Amniotic stem cell (primary cell): Measurements from ENCODE around the gene TMTC3.
"Not testable (repeated sequence)": the region's sequence is repeated elsewhere in the genome, so short reads cannot be mapped to it uniquely, and the experiment has no call there.

ENCODE experiments used
- DNase-seq: peaks from one replicate; lab custom pipeline; 2025; lab: John Stamatoyannopoulos, UW

TMTC3 gene

DNA sequence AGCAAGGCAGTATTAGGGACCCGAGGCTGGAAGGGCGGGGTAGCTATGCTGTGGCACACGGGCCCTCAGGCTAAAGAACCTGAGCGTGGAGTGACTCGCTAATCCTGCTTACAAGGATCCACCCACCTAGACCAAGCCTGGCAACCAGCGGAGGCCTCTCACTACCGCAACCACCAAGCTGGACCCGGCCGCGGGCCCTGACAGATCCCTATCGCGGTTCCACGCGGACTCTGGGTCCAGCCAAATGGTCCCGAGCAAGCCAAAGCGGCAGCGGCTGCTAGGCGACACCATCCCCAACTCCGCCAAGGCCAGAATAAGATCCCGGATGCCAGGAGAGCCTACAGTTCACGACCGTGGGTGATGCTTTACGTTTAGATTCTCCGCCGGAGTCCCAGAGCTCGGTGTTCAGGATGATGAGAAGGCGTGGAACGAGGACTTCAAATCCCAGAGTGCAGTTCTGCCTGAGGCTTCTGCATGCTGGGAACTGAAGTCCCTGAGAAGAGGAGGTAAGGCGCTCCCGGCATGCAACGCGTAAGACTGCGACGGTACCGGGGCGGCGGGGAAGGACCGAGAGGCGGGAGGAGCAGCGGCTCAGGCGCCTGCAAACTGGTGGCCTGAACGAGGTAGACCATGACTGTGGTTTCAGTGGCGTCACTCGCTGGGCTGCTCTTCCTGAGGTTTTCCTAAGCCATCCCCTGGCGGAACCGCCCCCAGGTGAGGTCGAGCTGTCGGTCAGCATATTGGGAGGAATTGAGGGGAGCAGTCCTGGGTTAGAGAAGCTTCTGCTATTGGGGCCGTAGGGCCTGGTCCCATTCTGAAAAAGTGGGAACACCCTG is at the start of gene TMTC3, which contains the start of gene CEP290:
TSS of gene TMTC3 (plus strand) at position 534 of the 836 bp plus-strand sequence. CDS start 6,009 bp downstream, outside the sequence.
TSS of gene CEP290 (minus strand) at position 315 of the 836 bp plus-strand sequence. CDS start 781 bp downstream, outside the sequence.
- DNase-seq, result peak; percentile 99

DNA sequence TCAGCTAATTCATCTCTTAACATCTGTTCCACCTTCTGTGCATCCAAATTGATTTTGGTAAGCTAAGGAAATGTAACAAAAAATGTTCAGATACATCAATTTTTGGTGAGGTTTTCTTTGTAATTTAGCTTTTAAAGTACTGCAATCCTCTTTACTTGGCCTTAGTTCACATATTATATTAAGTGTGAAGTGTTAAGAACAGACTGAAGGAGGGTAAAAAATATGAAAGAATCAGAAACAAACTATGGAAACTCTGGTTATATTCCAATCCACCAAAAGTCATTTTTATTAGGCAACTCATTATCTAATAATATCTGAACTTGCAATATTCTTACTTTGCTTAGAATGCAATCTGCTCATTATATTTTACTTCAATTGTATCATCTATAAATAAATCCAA is 49.3 kb upstream of the TMTC3 start:
- no peak for DNase-seq

DNA sequence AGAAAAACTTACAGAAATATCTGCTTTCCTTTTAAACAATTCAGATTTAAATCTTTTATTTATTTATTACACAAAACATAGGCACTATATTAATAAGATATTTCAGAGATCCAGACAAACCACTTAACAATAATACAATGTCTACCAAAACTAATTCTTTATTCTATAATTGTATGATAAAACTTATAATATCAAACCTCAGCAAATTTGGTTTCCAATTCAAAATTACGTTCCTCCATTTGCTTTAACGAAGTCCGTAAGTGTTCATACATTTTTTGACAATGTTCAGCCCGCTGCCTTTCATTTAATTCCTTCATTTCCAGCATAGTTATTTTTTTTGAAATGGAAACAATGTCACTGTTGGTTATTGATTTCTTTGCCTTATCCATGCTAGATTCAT is 48.5 kb upstream of the TMTC3 start:
- no peak for DNase-seq

DNA sequence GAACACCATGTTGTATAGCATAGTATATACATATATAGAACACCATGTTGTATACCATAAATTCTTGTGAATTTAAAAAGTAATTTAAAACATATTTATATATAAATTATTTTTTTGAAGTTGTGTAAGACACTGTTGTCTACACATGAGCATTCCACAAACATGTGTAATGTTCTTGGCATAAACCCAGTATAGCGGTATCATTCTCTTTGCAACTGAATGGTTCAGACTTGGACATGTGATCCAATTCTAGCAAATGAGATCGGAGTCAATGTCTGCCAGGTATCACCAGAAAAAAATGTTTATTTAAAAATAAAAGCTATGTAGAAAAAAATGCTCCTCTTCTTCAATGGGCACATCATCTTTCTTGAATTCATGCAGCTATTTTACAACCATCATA is 34.1 kb upstream of the TMTC3 start:
- DNase-seq, result no peak

DNA sequence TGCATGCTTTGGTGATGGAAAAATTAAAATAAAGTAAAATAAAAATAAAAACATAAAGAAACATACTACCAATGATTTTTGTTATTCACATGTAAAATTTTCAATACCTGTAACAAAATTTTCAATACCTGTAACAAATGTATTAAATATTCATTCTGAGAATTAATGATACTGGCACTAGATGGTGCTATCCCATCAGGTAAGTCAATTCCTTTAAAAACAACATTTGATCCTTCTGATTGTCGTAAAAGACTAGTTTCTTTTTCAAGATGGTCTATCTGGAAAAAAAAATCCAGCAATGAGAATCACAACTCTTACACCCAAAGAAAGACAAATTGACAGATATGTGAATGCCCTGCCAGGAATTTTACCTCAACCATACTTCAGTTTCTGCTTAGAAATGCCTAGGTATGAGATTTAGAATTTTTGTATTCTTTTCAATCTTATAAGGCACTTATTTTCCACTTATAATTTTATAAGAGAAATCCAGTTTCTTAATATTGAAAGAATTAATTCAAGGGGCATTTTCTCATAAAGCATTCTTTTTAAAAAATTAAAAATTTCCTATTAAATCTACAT is 30.9 kb upstream of the TMTC3 start:
- DNase-seq, result peak; percentile 0

DNA sequence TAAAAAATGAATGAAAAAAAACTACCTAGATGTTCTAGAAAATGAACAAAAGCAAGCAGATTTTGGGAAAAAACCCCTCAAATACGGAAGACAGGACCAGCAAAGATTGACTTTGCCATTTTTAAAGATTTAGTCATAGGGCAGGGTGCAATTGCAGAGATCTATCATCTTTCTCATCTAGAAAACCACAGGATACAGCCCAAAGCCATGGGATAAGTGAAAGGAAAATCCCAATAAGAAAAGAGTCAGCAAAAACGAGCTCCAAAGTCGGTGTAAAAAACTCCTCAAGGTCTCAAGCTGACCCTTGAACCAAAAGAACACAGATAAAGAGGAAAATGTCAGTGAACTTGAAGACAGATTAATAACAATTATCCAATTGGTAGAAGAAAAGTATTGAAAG is 28.2 kb upstream of the TMTC3 start:
- peak; percentile 50 for DNase-seq

DNA sequence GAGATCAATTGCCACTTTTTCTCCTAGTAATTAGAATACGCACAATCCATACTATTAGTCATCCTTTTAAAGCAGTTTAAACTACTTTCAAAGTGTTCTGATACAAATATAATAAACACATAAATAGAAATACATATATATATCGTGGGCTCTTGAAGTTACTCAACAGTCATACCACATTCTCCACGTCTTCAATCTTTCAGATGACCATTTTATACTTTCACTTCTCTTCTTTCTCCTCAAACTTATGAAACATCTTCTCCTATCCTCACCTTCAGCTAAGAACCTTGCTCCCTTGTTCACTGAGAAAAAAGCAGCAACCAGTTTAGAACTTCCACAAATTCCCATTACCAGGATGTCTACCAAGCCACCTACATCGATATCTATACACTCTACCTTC is 19.4 kb upstream of the TMTC3 start:
- DNase-seq, result no peak

DNA sequence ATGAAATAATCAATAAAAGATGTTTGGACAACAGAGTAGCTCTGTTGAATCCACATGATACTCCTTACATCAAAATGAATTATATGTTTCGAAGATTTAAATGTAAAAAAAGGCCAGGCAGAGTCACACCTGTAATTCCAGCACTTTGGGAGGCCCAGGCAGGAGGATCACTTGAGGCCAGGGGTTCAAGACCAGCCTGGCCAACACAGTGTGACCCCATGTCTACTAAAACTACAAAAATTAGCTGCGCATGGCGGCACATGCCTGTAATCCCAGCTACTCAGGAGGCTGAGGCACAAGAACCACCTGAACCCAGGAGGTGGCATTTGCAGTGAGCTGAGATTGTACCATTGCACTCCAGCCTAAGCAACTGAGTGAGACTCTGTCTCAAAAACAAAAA is 15.0 kb upstream of the TMTC3 start:
- no peak for DNase-seq

DNA sequence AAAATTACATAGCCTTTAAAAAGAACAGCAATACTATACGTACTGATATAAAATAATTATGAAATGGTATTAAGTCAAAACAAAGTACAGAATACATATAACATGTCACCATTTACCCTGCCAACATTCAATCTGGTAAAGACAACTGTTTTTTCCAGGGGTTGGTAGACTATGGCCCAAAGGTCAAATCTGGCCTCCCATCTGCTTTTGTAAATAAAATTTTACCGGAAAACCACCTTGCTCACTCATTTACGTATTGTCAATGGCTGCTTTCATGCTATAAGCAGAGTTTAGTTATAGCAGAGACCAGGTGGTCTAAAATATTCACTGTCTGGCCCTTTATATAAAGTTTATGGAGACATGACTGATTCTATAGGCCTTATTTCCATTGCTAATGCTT is 14.3 kb upstream of the TMTC3 start:
- no peak for DNase-seq

DNA sequence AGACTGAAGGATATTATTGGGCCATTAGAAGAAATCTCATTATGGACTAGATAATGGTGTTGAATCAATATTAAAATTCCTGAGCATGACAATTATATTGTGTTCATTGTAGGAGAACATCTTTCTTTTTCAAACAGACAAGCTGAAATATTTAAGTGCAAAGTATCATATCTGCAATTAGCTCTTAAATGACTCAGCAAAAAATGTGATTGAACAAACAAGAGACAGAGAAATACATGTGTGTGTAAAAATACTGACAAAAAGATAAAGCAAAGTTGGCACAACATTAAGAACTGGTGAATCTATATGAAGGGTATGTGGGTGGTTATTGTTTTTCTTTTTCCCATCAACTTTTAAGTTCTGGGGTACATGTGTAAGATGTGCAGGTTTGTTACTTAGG is 9.7 kb upstream of the TMTC3 start:
- DNase-seq, result no peak

DNA sequence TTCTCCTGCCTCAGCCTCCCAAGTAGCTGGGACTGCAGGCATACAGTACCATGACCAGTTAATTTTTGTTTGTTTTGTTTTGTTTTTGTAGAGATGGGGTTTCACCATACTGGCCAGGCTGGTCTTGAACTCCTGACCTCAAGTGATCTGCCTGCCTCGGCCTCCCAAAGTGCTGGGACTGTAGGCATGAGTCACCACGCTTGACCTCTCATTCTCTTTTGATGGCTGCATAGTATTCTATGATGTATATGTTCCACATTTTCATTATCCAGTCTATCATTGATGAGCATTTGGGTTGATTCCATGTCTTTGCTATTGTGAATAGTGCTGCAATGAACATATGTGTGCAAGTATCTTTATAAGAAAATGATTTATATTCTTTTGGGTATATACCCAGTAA is 8.9 kb upstream of the TMTC3 start:
- not testable (repeated sequence) for DNase-seq

DNA sequence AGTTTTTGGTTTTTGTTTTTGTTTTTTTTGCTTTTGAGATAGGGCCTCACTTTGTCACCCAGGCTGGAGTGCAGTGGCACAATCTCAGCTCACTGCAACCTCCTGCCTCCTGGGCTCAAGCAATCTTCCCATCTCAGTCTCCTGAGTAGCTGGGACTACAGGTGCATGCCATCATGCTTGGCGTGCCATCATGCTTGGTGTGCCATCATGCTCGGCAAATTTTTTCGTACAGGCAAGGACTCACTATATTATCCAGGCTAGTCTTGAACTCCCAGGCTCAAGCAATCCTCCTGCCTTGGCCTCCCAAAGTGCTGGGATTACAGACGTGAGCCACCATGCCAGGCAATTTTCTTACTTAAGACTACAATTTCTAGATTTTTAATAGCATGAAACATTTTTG is 2.4 kb upstream of the TMTC3 start:
- DNase-seq, result not testable (repeated sequence)

DNA sequence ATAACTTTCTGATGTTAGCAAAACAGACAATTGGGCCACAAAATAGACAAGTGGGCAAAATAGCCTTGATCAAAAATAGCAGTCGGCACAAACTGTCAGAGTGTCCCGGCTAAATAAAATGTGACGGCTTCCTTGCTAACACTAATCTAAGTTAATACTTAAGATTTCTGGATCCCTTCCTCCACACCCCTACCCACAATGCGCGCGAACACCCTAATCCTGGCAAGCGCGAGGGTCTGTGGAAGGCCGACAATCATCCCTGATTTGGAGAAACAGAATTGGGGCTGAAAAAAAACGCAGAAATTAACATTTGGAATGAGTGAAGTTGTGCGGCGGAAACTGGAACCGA is 708 bp upstream of the TMTC3 start:
- no peak for DNase-seq

DNA sequence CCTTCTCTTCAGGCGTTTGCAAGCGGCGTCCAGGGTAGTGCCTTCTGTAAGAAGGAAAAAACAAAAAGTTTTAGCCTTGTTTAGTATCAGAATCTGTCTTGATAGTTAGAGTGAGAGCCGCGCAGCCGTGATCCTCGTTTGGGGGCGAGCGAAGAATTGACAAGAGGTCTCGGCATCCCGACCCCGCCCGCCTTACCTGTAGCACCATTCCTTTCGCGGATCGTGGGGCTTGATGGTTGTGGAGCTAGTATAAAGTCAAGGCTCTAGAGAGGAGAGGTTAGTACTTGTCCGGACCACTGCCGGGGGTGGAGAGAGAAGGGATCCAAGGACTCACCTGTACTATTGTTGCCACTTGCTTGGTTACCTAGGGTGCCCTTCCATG is 494 bp downstream of the TMTC3 start:
- DNase-seq, result no peak

DNA sequence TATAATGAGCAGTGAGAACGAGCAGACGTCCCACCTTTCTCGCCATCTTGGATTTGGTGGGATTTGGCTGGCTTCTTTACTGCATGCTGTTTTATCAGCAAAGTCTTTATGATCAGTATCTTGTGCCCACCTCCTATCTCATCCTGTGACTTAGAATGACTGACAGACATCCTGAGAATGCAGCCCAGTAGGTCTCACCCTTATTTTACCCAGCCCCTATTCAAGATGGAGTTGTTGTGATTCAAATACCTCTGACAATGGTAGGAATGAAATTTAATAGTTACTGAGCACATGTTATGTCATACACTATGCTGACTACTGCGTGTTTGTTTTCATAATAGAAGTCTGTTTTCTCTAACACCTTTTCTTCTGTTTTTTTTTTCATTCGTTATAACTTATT is 1.9 kb downstream of the TMTC3 start:
- DNase-seq, result no peak

DNA sequence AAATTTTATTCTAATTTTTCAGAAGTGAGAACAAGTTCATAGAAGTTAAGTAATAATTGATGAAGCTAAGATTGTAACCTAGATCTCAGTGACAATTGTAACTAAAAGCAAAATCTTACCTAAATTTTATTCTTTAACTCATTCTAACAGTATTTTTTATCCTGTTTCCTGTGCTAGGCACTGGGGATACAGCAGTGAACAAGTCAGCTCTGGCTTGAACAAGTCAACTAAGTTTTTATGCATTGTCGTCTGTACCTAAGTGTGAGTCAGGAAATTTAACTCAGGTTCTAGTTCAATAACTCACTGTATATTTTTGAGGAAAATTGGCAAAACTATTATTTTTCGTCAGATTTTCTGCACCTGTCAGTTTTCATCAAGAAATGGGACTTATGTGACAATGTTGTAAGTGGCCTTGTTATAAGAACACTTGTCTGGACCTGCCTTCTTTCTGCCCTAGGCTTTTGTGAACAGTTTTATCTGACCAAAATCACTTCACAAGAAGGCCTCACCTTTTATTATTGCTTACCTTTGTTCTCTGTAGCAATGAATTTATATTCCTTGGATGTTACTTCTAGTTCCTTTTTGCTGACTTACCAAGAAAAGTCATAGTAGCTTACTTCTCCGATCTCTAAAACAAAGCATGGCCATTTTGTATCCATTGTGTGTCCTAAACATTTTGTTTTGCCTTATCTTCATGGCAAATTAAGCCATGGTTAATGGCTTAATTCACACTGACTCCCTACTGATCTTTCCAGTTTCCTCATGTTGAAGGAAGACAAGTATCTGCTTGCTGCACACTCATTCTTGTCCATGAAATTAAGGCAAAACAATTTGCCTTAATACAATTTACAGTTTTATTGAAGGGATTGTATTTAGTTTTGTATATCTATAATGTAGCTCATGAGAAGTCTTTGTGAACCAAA is 2.7 kb downstream of the TMTC3 start:
- no peak for DNase-seq

DNA sequence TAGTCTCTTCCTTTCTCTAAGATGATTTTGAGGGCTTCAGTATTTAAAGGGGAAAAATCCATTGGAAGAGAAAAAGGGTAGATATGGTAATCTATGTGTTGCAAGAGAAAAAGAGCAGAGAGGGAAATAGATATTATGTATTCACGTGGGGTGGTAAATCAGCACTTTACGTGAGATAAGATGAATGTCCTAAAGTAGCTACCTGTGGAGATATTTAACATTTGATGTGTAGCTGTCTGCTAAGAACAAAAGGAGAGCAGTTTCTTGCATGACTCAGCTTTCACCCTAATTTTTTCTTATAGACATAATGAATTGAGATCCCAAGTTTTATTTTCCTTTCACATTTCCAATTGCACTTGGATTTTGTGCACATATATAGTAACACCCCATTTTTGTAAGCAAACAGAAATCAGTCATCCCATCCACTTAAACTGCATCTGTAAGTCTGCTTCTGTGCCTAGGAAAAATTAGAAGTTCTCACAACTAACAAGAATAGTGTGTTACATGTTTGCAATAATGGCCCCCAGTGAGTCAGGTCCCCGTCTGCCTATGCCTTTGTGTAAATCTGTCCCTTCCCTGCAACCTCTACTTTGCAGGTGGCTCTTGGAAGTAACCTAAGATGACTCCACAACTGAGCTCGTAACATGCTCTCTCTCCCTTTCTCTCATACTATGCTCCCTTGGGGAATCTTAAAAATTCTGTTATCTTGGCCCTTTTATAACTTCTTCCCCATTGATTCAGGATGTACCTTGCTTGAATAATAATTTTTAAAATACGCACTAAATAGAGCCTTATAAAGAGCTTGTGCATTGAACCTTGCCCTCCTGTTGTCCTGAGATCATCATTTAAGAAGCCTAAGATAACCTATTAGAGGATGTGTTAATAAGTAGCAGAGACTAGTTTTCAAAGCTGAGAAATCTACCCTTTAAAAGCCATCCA is 3.7 kb downstream of the TMTC3 start:
- no peak for DNase-seq

DNA sequence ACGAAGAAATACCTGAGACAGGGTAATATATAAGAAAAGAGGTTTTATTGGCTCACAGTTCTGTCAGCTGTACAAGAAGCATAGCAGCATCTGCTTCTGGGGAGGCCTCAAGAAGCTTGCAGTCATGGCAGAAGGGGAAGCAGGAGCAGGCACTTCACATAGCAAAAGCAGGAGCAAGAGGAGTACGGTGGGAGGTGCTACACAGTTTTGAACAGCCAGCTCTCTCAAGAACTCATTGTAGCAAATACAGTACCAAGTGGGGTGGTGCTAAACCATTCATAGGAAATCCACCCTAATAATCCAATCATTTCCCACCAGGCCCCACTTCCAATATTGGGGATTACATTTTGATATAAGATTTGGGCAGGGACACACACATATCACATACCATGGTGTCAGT is 8.0 kb downstream of the TMTC3 start:
- DNase-seq, result no peak

DNA sequence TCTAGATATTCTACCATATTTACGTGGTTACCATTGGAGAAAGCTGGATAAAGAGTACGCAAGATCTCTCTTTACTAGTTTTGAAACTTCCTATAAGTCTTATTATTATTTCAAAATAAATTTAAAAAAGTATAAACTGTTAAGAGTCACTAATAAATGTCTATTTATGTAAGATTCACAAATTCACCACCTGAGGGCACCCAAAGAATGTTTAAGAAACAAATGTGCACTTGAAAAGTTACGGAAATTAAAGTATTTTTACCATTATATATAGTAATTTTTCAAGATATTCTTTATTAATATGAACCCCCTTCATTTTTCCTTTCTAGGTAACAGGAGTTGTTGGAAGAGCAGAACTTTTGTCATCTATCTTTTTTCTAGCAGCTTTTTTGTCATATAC is 11.9 kb downstream of the TMTC3 start:
- DNase-seq, result peak; percentile 36

DNA sequence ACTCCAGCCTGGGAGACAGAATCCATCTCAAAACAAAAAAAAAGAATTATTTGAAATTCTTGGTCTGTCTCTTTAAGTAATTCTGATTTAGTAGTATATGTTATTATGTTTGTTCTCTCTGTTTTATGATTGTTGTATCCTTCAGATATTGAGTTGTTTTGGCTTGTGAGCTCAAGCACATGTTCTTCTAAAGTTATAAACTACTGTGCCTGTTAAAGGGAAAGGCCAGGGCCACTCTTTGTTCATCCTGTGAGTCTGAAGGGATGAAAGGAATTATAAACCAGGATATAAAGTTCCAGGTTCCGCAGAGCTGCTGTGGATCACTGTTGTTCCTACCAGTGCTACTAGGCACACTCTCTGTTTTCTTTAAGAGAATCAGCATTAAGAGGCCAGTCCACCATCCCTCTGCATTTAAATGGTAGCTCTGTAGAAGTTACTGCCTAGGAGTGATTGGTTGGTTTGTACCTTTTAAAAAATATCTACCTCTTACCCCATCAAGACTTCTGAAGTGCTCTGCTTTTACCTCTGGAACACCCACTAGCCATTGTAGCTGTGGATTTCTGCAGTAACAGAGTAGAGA is 14.1 kb downstream of the TMTC3 start:
- no peak for DNase-seq

DNA sequence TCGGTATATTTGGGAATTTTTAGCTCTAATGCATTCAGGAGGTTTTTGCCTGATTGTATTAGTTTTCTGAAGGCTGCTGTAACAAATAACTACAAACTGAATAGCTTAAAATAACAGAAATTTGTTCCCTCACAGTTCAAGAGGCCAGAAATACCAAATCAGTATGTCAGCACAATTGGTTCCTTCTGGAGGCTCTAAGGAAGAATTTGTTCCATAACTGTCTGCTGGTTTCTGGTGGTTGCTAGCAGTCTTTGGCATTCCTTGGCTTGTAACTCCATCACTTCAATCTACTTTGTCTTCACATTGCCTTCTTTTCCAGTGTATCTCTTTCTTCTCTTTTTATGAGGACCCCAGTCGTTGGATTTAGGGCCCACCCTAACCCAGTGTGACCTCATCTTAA is 21.3 kb downstream of the TMTC3 start:
- DNase-seq, result no peak
